HPDE6-E6E7 (cell line): ENCODE data around the gene WNK2.
"Not testable (repeated sequence)": the region's sequence is repeated elsewhere in the genome, so short reads cannot be mapped to it uniquely, and the experiment has no call there.

ENCODE experiments used
- DNase-seq: peaks from one replicate; pipeline ENCODE4 v3.0.0; 2011; ENCODE audit warnings: missing footprints; ENCODE audit errors: extremely low spot score

WNK2 gene

DNA sequence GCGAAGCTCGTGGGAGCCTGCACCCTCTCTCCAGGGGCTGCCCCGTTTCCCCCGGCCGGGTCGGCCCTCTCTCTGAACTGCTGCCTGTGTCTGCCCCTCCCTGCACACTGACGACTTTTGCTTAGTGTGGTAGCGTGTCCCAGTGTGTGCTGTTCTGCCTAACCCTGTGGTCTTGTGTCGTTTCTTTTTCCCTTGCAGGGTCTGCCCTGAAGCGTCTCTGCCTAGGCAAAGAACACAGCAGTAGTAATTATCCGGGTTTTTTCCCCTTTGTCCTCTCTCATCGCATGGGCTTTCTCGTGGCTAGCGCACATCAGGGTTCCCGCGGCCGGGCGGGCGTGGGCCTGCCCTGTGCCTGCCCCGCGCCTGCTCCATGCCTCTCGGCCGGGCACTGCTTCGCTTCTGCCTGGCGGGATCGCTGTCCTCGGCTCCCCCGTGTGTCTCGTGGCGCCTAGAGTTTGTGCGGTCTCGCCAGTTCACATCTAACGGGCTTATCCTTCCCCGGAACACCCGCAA is 122.7 kb downstream of the WNK2 start:
- DNase-seq: no peak

DNA sequence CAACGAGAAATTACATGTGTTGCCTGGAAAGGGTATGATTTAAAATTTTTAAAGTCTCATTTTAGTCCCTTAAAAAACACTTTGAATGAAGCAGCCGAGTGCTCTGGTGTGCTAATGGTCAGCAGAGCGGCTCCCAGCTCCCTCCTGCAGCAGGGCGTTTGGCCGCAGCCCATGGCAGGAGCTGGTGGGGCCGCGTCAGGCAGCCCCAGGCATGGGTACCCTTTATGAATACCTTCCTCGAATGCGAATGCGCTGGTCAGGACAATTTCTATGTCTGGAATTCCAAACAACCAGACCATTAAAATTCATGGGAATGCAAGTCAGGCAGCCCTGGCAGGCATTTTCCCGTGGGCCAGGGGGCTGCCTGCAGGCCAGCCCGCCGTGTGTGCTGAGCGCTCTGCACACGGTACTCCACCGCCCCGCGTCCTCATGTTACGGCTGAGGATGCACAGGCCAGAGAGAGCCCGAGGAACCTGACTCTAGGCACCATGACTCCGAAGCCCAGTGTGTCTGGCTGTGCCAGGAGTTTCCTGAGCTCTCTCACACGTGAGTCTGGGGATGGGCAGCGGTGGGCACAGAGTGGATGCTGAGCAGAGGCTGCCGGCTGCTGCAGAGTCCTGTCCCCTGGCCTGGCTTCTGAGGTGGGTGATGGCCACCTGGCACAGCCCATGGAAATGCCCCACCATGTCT is 123.7 kb downstream of the WNK2 start:
- no peak for DNase-seq

- no peak for DNase-seq
These were observed 124.2 kb downstream of the WNK2 start for GRCh38 chr9:93308158-93308602.

- DNase-seq: no peak
These were observed 124.7 kb downstream of the WNK2 start for GRCh38 chr9:93308676-93309075.

DNA sequence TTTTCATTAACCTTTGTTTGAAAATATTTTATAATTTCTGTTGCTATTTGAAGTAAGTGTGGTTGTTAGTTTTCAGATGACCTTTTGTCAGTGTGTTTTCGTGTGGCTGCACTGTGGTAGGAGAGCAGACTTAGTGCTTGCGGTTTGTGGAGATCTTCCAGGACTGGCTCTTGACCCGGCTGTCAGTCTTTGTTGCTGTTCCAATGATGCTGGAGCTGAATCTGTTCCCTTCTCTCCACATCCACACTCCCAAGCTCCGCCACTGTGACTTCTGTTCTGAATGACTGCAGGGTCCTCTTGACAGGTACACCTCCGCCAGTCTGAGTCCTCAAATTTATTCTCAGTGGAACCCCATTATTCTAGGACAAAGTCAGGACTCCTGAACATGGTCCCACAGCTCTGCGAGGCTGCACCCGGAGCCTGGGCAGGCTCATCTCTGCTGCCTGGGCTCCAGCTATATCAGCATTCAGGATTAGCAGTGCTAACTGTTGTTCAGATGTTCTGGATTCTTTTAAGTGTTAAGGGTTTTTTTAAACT is 126.0 kb downstream of the WNK2 start:
- DNase-seq: no peak

GRCh38 chr9:93315118-93315517 is 131.2 kb downstream of the WNK2 start:
- DNase-seq: no peak

- DNase-seq: no peak
These were observed 132.0 kb downstream of the WNK2 start for GRCh38 chr9:93315960-93316359.

DNA sequence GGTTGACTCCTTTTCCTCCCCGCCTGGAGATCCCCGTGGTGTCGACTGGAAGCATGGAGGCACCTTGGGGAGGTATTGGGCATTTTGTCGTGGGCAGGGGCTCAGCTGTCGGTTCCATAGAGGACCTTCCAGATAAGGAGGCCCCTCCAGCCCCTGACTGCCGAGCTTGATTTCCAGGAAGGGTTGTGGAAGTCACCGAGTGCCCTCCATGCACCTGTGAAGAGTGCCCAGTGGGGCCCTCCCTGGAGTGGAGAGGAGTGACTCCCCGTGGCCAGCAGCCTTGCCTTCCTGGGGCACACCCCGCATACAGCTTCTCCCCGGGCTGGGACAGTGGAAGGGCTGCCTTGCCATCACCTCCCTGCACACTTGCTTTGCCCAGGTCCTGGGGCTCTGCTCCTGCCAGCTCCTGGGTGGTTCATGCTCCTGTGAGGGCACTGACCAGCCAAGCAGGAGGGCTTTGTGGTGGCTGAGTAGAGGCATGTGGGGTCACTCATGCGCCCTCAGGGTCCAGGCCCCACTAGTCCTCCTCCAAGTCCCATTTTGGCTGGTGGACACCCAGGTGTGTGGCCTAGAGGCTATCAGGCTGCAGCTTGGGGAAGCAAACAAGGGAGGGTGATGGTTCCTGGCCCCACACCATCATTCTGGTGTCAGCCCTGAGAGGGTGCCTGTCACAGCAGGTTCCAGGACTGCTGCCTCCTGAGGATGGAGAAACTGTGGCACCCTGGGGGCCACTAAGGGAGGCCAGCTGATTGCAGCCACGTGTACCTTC is 133.0 kb downstream of the WNK2 start:
- no peak for DNase-seq

DNA sequence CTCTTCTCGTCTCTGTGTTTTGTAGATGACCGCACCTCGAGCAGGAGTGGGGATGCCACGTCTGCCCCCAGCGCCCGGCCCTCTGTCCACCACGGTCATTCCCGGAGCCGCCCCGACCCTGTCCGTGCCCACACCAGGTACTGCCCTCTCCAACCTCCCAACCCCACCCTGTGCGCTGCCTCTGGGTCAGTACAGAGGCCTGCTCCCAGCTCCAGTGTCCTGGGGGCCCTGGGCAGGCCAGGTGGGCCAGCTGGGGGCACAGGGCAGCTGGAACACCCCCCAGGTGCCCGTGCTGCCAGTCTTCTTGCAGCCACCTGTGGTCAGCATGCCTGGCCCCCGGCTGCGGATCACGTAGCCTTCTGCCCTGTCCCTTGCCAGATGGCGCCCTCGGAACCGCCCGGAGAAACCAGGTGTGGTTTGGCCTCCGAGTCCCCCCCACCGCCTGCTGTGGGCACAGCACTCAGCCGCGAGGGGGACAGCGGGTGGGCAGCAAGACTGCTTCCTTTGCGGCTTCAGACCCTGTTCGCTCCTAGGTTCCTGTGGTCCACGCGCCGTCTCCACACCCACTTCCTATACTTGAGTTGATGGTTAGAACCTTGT is 133.7 kb downstream of the WNK2 start:
- DNase-seq: no peak

GRCh38 chr9:93318480-93318879 is 134.5 kb downstream of the WNK2 start:
- DNase-seq: no peak

GRCh38 chr9:93319301-93319991 is 135.5 kb downstream of the WNK2 start:
- DNase-seq: no peak

- DNase-seq: no peak
These were observed 136.1 kb downstream of the WNK2 start for GRCh38 chr9:93319992-93320500.

GRCh38 chr9:93320591-93321219 is 136.8 kb downstream of the WNK2 start:
- no peak for DNase-seq

GRCh38 chr9:93321220-93321610 is 137.3 kb downstream of the WNK2 start:
- no peak for DNase-seq

DNA sequence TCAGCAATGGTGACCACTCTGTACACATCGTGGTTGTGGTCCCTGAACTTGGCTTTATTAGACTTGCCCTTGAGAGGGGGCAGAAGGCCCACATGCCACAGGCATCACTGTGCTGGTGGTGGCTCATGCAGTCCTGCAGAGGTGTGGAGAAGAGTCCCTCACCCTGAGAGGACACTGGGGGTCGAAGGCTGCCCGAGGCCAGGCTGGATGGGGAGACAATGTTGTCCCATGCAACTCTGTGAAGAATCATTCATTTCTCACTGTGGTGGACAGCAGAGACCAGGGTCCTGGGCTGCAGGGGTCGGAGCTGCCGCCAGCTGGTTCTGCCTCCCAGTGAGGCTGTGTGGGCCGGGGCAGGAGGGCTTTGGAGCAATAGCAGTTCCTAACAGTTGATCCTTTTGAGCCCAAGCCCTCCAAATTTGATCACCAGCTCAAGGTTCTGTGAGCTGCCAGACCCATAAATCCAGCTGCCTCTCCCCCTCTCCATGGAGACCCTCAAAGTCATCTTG is 139.6 kb downstream of the WNK2 start:
- not testable (repeated sequence) for DNase-seq

GRCh38 chr9:93324191-93324834 is 140.4 kb downstream of the WNK2 start:
- DNase-seq: no peak

DNA sequence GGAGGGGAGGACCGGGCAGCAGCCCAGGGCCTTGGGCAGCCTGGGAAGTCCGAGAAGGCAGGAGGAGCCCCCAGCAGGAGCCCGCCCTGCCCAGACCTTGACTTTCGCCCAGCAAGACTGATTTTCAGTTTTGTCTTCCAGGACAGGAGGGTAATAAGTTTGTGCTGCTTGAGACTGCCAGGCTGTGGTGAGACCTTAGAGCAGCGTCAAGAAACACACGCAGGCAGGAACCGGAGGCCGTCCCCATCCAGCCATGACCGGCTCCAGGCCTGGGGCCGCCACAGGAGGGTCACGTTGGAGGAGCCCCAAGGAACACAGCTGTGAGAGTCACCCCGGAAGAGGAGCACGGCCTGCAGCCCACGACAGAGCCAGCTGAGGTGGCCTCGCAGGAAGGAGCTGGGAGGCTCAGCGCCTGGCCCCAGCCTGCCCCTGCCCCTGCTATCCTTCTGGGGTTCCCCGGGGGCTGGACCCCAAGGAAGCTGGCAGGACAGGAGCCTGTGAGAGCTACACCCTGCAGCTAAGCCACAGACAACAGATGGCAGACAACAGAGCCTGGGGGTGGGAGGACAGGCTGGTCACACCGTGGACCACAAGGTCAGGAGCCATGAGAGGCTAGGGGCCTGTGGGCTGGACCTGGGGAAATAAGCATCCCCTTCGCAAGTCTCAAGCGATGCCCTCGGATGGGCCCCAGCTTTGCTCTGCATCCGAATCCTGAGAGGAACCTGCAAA is 141.5 kb downstream of the WNK2 start:
- DNase-seq: no peak

DNA sequence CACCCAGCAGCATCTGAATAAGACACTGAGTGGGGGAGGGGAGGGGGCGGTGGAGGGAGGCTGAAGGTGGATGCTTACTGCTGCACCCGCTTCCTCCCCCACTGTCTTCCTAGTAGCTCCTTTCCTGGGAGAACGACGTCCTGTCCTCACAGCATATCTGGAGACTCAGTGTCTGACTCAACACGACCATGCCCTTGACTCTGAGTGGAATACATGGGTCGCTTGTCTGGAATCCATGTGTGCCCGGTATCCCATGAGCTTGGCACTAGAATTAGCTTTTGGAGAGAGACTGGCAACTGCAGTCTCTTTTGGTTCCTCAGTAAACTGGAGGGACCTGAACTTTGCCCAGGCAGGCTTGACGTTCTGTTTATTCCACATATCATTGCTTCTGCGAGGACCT is 142.1 kb downstream of the WNK2 start:
- no peak for DNase-seq

GRCh38 chr9:93326654-93327053 is 142.7 kb downstream of the WNK2 start:
- no peak for DNase-seq
